Ramos (cell line): ENCODE data around the gene KCNT2.

ENCODE experiments used
- in situ Hi-C: fragments of 300-500 bp; cut with MboI; formaldehyde crosslinking; loops from one replicate; pipeline ENCODE4 v1.14.3; 2022; ENCODE audit warnings: low sequenced_read_pairs; ENCODE audit not compliant: unreplicated experiment

Gene KCNT2

DNA sequence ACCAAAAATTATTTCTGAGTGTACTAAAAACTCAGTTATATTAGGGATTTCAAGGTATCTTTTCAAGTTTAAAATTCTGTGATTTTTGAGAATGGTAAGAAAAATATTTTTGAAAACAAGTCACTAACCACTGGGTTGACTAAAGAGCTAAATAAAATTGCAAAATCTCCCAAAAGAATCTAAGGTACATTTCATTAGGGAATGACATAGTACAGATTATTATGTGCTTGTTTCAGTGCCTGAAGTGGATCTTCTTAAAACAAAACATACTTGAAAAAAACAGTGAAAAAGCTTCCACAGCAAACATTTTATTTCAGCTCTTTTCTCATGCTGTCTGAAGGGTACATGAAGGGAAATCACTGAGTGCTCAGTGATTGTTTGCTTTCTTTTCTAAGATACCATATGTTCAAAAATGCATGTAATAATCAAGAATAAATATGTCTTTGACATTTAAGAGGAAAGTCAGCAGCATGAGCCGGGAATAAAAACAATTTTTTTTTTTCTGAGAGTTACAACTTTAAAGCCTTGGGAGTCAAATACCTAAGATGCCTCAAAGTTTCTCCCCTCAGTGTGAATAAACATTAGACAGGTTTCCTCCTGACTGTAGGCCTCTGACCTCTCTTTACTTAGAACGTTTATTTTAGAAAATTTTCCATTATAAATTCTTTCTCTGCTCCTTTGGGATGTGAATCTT, 200.7 kb downstream of the KCNT2 start:
- in situ Hi-C loops: no loop called here

DNA sequence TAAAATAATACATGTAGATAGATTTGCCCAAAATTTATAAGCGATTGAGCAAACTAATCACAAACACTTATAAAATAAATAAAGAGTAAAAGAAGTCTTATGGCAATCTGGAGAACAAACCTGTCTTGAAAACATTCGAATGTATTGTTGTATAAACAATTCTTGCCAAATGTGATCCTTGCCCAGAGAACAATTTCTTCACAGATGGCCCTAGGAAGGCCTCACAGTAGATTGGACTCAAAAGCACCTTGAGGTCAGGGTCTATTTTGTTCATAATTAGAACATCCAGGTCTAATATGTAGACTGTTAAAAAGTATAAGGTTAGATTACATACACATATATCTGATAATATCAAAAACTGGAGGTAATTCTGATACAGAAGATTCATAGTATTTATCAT, 202.4 kb downstream of the KCNT2 start:
- in situ Hi-C loops: no loop called here

DNA sequence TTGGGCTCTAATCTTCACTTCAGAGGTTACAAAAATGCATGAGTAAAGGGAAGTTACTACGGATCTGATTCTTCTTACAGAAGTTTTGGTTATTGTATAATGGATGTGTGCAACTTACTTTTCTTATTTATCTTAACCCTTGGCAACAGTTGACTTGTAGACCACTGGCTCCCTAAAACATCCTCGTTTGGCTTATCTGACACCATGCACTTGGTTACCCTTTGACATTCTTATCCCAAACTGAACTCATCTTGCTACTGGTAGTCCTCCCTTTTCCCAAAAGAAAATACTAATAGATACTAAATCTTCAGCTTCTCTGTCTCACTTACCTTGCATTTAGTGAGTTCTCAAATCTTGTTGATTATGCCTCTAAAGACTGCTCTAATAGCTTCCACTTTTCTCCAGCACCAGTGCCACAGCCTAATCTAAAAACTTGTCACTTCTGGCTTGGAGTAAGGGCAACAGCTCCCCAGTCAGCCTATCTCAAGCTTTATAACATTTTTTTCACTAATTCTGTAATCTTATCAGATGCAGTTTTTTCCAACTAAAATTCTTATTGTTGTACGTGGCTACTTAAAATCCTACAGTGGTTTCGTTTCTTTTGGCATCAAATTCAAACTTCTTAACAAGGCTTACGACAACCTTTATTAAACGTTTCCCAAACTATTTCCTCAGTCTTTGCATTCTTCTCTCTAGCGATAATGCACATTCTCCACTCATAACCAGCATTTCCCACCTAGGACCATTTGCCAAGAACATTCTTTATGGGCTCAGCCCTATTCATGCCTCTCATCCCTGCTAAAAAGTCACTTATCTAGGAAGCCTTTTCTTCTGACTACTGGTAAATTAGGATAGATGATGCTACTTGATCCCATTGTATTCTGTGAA, 204.2 kb downstream of the KCNT2 start:
- in situ Hi-C loops: no loop called here

DNA sequence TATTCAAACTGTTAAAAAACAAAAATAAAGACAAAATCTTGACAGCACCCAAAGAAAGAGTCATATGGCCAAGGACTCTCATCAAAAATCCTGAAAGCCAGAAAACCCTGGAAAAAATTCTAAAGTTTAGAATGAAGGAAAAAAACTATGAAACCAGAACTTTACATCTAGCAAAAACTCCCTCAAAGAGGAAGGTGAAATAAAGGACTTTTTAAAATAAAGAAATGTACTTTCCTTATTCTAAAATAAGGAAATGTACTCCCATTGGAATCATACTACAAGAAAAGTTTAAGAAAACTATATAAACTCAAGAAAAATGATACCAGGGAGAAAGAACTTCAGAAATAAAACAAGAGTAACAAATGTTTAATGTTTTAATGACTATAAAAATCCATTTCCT, 206.3 kb downstream of the KCNT2 start:
- in situ Hi-C loops: no loop called here

DNA sequence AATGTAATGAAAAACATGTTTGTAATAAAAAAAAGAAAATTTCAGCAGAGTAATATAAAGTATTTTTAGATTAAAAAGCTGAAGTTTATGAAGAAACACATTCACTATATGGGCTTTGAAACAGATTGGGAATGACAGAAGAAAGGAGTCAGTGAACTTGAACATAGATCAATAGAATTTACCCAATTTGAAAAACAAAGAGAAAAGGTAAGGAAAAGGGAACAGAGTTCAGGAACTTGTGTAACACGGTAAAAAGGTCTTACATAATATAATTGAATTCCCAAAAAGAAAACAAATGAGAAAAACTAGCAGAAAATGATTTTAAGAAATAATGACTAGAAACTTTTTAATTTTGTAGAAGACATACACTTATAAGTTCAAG, 206.8 kb downstream of the KCNT2 start:
- in situ Hi-C loops: no loop called here

DNA sequence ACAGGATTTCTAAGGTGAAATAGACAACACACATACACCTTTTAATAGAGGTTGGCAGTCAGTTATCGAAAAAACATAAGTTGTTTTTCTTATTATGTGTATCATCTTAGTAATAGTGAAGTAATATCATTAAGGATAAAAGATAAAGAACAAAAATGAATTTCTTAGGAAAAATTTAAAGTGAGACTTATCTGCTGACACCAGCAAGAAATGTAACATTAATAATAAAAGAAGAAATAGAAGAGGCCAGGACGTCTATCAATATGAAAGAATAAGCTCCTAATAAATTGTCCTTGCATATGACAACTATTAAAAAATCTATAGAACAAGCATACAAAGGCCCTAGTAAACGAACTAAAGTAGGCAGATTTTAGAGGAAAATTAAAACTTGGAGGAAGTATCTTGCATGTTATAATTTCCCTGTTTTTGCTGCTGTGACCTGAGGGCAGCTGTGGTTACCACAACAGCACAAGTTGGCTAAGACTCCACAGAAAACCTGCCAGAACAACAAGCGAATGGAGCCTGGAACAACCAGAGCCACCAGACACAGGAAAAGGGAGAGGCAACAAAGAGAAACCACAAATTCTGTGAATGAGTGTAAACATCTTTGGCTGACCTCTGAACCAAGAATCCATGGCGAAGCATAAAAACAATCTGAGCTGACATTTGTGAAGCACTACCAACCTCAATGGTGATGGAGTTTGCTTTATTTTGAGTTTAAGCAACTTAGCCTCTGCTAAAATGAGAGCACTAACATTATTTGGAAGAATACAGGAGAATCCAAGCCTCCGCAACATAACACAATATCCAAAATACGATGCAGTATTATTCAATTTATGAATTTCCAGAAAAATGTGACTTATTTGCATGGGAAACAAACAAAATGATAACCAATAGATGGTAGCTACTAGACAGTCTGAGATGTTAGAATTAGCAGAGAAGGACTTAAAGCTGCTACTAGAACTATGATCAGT, 207.5 kb downstream of the KCNT2 start:
- in situ Hi-C loops: no loop called here

DNA sequence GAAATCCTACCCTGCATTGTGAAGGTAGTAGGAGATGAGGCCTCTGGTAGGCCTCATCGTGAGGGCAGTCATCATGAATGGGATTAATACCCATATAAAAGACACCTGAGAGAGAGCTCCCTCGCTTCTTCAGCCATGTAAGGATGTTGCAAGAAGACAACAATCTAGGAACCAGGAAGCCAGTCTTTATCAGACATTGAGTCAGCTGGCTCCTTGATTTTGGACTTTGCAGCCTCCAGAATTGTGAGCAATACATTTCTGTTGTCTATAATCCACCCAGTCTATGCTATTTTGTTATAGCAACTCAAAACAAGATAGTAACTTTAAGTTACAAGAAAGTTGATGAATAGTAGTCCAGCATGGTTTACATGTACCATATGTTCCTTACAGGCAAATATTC, 208.5 kb downstream of the KCNT2 start:
- in situ Hi-C loops: no loop called here

DNA sequence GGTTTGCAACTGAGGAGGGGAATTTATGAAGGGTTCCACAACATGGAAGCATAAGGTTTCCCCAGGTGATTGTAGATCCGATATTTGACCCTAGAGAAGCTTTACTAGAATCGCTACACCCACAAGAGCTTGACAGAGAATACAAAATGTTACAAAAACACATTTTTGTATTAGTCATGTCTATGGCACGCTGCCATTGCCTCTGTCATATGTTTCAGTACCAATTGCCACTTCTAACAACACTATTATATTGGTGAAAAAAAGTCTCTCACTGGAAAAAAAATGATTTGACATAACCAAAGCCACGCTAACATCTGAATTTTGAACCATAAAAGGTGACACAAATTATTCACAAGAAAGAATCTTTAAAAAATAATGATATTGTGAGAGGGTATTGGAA, 214.5 kb downstream of the KCNT2 start:
- in situ Hi-C loops: no loop called here

DNA sequence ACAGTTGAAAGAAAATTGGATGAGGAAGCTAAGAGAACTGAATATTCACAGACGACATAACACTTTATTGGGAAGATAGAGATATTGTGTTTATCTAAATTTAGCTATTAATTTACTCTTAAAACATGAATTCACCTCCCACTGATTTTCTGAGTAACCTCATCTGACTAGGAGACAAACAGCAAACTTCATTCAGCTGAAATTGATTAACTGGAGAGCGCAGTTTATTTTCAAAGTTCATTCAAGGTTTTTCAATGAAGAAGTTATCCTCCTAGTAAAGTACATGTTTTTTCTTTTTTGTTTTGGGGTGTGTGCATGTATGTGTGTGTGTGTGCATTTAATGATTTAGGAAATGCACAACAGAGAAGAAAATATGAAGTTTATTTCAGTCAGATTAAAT, 215.0 kb downstream of the KCNT2 start:
- in situ Hi-C loops: no loop called here

DNA sequence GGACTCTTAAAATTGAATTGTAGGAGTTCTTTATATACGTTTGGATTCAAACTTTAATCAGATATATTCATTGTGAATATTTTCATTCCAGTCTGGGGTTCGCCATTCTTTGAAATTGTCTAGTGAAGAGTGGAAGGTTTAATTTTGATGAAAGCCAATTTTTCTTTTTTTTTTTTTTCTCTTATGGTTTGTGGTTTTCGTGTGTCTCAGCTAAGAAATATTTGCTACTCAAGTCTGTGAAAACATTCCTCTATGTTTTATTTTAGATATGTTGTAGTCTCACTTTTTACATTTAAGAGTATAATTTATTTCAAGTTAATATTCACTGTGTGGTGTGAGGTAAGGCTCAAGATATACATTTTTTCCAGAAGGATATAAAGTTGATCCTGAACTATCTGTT, 220.5 kb downstream of the KCNT2 start:
- in situ Hi-C loops: no loop called here

DNA sequence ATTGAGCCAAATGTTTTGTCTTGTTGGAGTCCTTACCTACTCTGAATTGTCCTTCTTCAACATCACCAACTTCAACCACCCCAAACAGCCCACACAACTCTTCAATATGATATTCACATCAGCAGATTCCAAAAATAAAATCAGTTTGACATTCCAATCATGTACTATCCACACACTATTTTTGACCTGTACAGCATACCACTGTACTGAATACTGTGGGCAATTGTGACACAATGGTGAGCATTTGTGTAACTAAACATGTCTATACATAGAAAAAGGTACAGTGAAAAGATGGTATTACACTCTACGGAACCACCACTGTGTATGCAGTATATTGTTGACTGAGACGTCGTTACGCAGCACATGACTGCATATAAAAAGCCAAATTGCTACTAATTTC, 223.1 kb downstream of the KCNT2 start:
- in situ Hi-C loops: no loop called here

DNA sequence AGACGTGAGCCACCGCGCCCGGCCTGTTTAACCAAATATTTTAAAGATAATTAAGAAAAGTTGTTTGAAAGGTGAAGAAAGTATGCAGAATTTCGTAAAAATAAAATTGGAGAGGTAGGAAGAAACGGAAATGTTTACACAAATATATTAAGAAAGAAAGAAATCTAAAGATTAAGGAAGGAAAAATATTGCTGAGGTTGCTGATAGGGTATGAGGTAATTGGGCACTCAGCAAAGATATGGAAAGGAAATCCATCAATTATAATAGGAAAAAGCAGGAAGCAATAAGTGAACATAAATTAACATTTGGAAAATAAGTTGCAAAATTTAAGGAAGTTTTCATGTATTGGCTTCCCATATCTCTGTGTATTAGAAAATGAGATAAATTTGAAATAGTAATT, 225.9 kb downstream of the KCNT2 start:
- in situ Hi-C loops: no loop called here

DNA sequence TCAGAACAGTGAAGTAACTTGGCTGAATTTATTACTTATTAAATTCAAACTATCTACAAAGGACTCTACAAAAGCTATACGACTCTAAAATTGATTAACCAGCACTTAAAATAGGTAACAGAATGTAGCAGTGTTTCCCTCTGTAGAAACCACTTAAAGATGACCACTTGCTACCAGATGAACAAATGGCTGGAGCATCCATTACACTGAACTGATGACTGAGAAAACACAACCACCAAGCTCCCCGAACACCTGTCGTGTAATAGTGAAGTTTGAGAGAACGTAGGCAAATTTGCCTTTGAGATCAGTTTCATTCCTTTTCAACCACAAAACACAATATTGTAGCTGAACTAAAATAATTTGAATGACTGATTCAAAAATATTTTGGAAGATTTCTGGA, 226.7 kb downstream of the KCNT2 start:
- in situ Hi-C loops: no loop called here

DNA sequence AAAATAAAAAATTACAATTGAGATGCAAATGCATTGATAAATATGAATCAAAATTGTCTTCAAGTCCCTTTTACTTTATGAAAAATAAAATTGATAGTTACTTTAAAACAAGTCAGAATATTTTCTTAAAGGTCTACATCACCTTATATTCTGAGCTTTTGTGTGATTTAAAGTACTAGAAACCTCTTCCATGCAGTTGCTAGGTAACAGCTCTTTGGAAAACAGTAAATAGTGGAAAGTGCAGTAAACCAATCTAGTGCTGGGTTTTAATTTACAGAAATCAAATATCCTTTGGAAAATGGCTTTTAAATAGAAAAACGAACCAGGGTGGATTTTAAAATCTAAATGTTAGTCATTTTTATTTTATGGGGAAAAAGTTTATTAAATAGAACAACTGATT, 227.9 kb downstream of the KCNT2 start:
- in situ Hi-C loops: no loop called here

DNA sequence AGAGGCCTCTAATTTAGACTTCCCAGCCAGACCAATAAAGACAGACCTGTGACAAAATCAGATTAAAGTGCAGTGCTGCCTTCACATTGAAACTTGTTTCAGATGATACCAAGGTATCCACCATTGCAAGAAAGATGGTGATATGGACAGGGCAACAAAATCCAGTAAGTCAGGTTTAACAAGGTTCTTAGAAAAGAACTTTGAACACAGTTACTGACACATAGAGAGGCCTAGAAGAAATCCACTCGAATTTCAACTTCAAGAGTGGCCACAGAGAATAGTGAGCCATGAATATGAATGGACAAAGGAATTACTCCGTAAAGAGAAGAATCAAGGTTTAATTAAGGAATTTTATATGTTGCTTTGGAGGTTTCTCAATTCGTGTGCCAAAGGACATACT, 230.4 kb downstream of the KCNT2 start:
- in situ Hi-C loops: no loop called here

DNA sequence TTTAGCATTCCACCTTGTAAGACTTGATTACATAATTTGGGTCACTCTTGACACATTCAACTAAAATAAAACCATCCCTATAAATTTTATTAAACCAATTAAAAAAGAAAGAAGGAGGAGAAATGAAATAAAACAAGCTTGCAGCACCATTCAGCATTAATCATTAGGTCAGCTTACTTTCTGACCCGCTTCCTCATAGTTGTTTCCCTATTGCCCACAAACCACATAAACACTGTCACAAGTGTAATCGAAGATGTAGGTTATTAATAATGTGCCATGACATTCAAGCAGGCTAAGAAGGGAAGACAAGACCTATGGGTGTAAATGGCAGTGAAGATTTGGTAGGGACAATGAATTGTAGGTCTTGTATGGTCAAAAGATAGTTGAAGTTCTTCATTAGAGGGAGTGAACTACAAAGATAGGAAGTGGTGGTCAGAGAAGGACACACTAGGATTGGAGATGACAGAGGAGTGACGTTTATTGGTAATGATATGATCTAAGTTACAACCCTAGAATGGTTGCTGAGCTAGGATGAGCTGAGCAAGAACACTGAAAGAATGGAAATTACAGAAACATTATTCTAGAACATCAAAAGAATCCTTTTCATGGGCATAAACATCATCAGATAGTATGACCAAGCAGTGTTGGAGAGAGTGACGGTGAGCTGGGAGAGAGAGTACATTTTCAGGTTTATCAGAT, 231.5 kb downstream of the KCNT2 start:
- in situ Hi-C loops: no loop called here

DNA sequence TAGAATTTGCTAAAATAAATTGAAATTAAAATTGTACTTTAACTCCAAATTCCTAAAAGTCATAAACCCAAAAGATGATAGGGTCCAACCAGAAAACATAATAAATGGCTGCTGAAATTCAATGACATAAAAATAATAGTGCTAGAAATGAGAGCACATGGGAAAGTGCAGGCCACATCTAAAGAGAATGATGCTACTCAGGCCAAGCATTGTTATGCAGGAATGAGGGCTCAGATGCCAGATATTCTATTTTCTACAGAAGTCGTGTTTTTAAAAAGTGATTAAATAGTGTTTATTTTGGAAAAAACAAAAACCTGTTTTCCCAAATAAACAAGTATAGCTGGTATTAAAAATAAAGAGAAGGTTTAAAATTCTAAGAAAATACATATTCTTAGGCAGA, 234.4 kb downstream of the KCNT2 start:
- in situ Hi-C loops: no loop called here

DNA sequence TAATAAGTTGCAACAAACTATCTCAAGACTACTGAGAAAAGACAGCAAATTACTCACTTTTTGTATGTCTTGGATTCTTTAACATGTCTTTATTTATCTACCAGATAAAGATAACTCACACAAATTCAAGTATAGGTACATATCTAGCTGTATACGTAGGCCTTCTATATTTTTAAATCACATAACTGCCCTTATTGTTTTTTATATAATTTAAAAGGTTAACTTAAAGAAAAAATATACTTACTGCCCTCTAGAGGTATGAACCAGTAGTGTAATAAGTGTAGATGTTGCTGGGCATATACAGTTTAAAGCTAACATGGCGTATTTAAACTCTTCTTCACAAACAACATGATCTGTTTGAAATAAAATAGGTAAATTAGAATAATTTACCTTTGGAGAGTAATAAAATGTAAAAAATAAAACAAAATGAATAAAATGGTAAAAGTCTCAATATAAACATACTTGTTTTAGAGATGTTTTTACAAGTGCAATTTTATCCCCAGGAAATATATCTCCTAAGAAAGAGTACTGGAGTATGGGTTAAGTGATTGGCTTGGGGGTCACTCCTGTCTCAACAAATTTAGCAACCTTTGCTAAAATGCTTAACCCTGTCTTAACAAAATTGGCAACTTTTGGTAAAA, 235.2 kb downstream of the KCNT2 start:
- in situ Hi-C loops: no loop called here

DNA sequence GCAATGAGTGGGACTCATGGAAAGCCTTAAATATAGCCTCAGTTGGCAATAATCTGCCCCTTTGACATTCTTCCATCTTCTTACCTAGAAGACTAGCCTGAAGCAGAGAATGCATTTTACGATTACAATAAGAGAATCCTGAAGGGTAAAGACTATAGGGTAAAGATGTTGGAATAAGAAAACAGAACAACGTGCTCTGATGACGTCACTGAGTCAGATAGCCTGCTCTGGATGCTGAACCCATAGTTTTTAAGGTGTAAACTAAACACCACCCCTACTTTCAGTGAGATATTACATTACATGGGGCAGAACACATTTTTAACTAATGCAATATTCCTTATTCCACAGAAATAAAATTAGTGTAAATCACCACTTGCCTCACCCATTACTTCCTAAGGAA, 240.4 kb downstream of the KCNT2 start:
- in situ Hi-C loops: no loop called here
